GM19455 (cell line): ENCODE measurements around the gene JAGN1.
"Not testable (repeated sequence)": the region's sequence is repeated elsewhere in the genome, so short reads cannot be mapped to it uniquely, and the experiment has no call there.

ENCODE experiments used
- ATAC-seq: cut with Tn5 transposase; IDR thresholded peaks from one replicate; pipeline ENCODE4 v1.9.1; 2021; ENCODE audit not compliant: unreplicated experiment

The JAGN1 gene

GRCh38 chr3:9897408-9898372 lies 7.3 kb downstream of the JAGN1 start:
- no peak for ATAC-seq

GRCh38 chr3:9898467-9899241 lies 8.2 kb downstream of the JAGN1 start:
- no peak for ATAC-seq

- no peak for ATAC-seq
These were observed 8.9 kb downstream of the JAGN1 start for GRCh38 chr3:9899289-9899791.

- ATAC-seq: not testable (repeated sequence)
These were observed 10.6 kb downstream of the JAGN1 start for GRCh38 chr3:9900965-9901415.

GRCh38 chr3:9901967-9902366 lies 11.6 kb downstream of the JAGN1 start:
- ATAC-seq: no peak

GRCh38 chr3:9902372-9903237 lies 12.2 kb downstream of the JAGN1 start, which contains the start of gene IL17RE:
IL17RE (plus strand) TSS chr3:9902848; CDS start chr3:9902933, 85 bp downstream.
- ATAC-seq: no peak

- no peak for ATAC-seq
These were observed 12.8 kb downstream of the JAGN1 start for GRCh38 chr3:9903238-9903624.

- ATAC-seq: no peak
These were observed 13.5 kb downstream of the JAGN1 start for GRCh38 chr3:9903904-9904303.

GRCh38 chr3:9906480-9906879 lies 16.1 kb downstream of the JAGN1 start:
- no peak for ATAC-seq

GRCh38 chr3:9908286-9908685 lies 17.9 kb downstream of the JAGN1 start:
- ATAC-seq: no peak

GRCh38 chr3:9909221-9910013 lies 19.0 kb downstream of the JAGN1 start:
- ATAC-seq: no peak

- ATAC-seq: no peak
These were observed 21.5 kb downstream of the JAGN1 start for GRCh38 chr3:9911863-9912262.

- ATAC-seq: no peak
These were observed 22.0 kb downstream of the JAGN1 start for GRCh38 chr3:9912294-9912935.

GRCh38 chr3:9913601-9914000 lies 23.2 kb downstream of the JAGN1 start:
- ATAC-seq: no peak

GRCh38 chr3:9914011-9914410 lies 23.6 kb downstream of the JAGN1 start:
- ATAC-seq: no peak

- no peak for ATAC-seq
These were observed 24.3 kb downstream of the JAGN1 start for GRCh38 chr3:9914559-9915253.

- no peak for ATAC-seq
These were observed 25.1 kb downstream of the JAGN1 start for GRCh38 chr3:9915254-9916141.

- ATAC-seq: no peak
These were observed 25.9 kb downstream of the JAGN1 start for GRCh38 chr3:9916346-9916733.
